Measurements from ENCODE around the gene FOLR1.
"Not testable (repeated sequence)": the region's sequence is repeated elsewhere in the genome, so short reads cannot be mapped to it uniquely, and the experiment has no call there.

FOLR1 gene

GRCh38 chr11:72191961-72192381, at the start of gene FOLR1:
FOLR1 (plus strand) TSS chr11:72192140; CDS start chr11:72192174, 34 bp downstream.
- no peak for DNase-seq

GRCh38 chr11:72142543-72142942, 49.4 kb upstream of the FOLR1 start:
- not testable (repeated sequence) for DNase-seq

DNA sequence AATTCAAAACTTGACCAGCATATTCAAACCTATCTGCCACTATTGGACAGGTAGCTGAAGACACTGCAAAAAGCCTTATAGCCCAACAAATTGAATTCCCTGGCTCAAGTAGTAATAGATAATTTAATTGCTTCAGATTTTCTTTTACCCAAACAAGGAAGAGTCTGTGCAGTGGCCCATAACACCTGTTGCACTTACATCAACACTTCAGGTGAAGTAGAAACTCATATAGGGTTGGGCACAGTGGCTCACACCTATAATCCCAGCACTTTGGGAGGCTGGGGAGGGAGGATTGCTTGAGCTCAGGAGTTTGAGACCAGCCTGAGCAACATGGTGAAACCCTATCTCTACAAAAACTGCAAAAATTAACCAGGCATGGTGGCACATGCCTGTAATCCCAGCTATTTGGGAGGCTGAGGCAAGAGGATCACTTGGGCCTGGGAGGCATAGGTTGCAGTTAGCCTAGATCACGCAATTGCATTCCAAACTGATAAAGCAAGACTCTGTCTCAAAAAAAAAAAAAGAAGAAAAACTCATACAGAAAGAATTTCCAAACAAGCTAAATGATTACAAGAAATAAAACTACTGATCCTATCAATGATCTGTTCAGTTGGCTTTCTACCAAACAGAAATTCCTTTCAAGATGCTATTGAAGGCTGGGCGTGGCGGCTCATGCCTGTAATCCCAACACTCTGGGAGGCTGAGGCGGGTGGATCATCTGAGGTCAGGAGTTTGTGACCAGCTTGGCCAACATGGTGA, 47.0 kb upstream of the FOLR1 start:
- no peak for DNase-seq

- DNase-seq: no peak
Observed at GRCh38 chr11:72146625-72147024, 45.3 kb upstream of the FOLR1 start.

DNA sequence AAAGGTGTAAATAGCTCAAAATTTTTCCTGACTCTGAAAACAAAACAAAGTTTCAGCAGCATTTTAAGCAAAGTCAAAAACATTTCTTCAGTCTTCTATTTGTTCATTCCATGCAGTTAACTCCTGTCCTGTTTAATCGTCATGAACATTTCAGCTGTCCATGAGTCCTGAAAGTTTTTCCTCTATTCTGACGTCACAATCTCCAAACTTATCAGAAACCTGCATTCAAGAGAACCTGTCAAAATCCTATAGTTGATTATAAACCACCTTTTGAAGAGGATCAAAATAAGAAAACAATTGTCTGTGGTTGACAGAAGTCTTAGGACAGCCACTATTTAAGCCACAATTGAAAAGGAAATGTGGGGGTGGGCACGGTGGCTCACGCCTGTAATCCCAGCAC, 41.1 kb upstream of the FOLR1 start:
- no peak for DNase-seq

GRCh38 chr11:72153874-72154273, 38.1 kb upstream of the FOLR1 start:
- DNase-seq: not testable (repeated sequence)

- no peak for DNase-seq
Observed at GRCh38 chr11:72154816-72155215, 37.1 kb upstream of the FOLR1 start.

GRCh38 chr11:72155751-72156150, 36.2 kb upstream of the FOLR1 start:
- DNase-seq: no peak

GRCh38 chr11:72157131-72157530, 34.8 kb upstream of the FOLR1 start:
- DNase-seq: no peak

GRCh38 chr11:72160319-72160718, 31.6 kb upstream of the FOLR1 start:
- DNase-seq: no peak

GRCh38 chr11:72162891-72163492, 28.9 kb upstream of the FOLR1 start:
- no peak for DNase-seq

DNA sequence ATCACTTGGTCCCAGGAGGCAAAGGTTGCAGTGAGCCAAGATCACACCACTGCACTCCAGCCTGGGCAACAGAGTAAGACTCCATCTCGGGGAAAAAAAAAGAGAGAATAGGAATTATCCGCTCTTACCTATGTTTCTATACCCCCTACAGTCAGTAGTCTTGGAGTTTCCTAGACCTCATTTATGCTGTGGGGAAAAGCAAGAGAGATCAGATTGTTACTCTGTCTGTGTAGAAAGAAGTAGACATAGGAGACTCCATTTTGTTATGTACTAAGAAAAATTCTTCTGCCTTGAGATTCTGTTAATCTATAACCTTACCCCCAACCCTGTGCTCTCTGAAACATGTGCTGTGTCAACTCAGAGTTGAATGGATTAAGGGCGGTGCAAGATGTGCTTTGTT, 27.8 kb upstream of the FOLR1 start:
- DNase-seq: not testable (repeated sequence)

GRCh38 chr11:72169046-72169555, 22.8 kb upstream of the FOLR1 start:
- not testable (repeated sequence) for DNase-seq

GRCh38 chr11:72169754-72170153, 22.2 kb upstream of the FOLR1 start:
- not testable (repeated sequence) for DNase-seq

DNA sequence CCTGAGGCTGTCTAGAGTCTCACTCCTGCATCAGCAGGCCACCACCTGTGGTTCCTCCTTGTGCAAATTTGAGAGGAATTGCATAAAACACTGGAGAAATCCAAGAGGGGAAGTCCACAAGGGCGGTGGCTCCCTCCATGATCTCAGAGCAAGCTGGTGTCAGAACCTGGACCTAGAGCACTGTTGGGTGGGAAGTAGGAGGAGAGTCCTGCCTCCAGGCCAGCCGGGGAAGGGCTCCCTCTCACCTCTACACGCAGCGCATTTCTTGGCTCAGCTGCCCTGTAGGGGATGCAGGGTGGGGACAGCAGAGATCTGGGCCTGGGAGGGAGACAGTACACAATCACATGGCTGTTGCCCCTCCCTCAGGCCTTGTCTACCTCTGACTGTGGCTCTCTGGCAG, 19.9 kb upstream of the FOLR1 start:
- DNase-seq: not testable (repeated sequence)

DNA sequence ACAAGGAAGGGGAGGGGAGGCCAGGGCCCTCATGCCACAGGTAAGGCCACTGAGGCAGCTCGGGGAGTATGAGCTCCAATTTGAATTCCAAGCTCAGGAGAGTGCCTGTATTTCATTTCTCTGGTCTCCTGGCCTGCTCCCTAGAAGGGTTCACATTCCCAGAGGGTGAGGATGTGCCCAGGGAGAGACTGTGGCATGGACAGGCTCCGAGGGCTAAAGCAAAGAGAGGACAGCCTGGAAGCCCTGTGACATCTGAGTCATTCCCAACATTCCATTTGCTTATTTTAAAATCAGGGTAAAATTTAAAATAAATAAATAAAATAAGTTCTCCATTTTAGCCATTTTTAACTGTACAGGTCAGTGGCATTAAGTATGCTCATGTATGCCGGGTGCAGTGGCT, 18.6 kb upstream of the FOLR1 start:
- DNase-seq: no peak

DNA sequence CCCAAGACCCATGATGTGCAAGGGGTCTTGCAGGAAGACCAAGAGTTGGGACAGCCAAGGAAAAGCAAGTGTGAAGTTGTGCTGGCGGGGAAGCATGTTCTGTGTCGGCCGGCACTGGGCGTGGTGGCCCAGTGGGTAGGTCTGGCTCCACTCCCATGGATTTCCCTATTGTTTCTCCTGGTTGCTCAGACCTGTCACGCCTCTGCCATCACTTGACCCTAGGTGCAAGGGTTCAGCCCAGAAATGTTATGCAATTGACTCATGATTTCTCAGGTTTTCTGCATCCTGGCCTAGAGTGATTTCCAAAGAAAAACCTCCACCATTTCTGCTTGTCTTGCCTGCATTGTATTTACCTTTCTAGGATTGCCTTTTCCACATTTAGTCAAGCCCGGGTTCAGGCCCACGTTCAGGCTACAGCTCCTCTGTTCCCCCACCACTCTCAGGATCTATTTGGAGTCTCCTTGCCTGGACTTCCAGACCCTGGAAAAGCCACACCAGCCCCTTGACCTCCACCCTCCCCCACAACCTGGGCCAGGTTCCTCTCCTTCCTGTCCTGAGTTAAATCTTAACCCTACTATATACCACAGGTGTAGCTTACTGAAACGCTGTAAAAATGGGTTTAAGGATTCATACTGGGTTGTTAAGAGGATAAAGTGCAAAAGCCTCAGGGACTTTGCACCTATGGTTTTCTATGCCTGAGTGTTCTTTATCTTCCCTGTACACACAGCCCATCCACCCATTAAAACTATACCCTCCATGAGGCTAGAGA, 17.5 kb upstream of the FOLR1 start:
- DNase-seq: no peak

DNA sequence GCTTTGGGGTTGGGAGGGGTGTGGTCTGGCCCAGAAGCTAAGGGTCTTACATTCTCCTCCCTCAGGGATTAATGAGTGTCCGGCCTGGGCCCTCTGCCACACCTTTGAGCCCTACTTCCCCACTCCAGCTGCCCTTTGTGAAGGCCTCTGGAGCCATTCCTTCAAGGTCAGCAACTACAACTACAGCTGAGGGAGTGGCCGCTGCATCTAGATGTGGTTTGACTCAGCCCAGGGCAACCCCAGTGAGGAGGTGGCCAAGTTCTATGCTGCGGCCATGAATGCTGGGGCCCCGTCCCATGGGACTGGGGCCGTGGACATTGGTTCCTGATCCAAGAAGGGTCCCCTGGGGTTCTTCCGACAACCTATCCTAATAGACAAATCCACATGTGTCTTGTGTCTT, 14.3 kb upstream of the FOLR1 start:
- no peak for DNase-seq

DNA sequence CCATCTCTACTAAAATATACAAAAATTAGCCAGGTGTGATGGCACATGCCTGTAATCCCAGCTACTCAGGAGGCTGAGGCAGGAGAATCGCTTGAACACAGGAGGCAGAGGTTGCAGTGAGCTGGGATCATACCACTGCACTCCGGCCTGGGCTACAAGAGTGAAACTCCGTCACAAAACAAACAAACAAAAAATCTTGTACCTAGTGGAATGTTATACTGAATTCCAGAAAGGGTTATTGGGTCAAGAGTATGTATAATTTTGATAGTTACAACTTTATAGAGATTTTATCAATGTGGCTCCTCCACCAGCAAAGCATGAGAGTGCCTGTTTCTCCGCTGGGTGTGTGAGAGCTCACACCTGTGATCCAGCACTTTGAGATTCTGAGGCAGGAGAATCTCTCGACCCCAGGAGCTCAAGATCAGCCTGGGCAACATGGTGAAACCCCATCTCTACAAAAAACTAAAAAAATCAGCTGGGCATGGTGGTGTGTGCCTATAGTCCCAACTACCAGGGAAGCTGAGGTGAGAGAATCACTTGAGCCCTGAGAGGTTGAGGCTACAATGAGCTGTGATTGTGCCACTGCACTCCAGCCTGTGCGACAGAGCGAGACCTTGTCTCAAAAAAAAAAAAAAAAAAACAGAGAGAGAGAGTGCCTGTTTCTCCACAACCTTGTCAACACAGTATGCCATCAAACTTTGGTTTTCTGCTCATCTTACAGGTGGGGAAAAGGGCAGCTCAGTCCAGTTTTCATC, 12.7 kb upstream of the FOLR1 start:
- no peak for DNase-seq

GRCh38 chr11:72179804-72180396, 12.0 kb upstream of the FOLR1 start:
- no peak for DNase-seq

GRCh38 chr11:72180892-72181552, 10.9 kb upstream of the FOLR1 start:
- not testable (repeated sequence) for DNase-seq

DNA sequence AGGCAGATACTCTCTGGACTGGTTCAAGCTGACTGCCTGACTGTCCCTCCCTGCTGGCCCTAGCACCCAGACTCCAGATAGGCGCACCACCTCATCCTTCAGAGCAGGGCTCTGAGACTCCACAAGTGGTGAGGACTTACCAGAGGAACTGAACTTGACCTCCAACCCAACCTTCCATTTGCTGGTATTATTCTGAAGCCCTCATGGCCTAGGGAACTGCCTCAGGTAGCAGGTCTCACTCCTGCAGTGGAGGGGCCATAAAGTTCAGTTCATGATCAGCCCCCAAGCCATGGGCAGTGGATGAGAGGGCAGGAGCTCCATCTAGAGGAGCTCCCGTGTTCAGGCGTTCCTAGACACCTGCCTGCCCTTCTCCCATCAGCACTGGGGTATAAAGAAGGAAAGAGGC, 10.4 kb upstream of the FOLR1 start:
- DNase-seq: not testable (repeated sequence)
